WTC11 (cell line): ENCODE data around the gene ITK. TPM values are rescaled to one million over a fixed set of nuclear protein-coding genes. Genes with fewer than 3 reads are reported as not detected.

Experiments used
- ATAC-seq: fragments of 200-7000 bp; cut with Tn5 transposase; 2 replicates; pipeline ENCODE4 v1.10.0; 2021; ENCODE audit warnings: mild to moderate bottlenecking, moderate library complexity
- CTCF ChIA-PET: fragments of 300-600 bp; sonication (Branson Sonifier 250); formaldehyde crosslinking; loops from one replicate; lab custom pipeline; 2021; ENCODE audit warnings: antibody characterized with exemption; lab: Charles Lee
- POLR2A ChIA-PET: fragments of 350-600 bp; sonication (Branson Sonifier 250); formaldehyde crosslinking; loops from one replicate; lab custom pipeline; 2021; ENCODE audit warnings: antibody characterized with exemption; lab: Charles Lee
- DNase-seq: peaks from one replicate; pipeline ENCODE4 v3.0.0; 2021; ENCODE audit warnings: low spot score
- H3K27ac Mint-ChIP-seq: 2 replicates; pipeline ENCODE4 v1.8.0; 2021; ENCODE audit warnings: mixed read lengths
- H3K27me3 Mint-ChIP-seq: 2 replicates; pipeline ENCODE4 v1.8.0; 2021; ENCODE audit warnings: low read depth, mild to moderate bottlenecking, moderate library complexity, mixed read lengths
- H3K36me3 Mint-ChIP-seq: 2 replicates; pipeline ENCODE4 v1.8.0; 2021; ENCODE audit warnings: mixed read lengths
- H3K4me1 Mint-ChIP-seq: 2 replicates; pipeline ENCODE4 v1.8.0; 2022; ENCODE audit warnings: mixed read lengths
- H3K4me3 Mint-ChIP-seq: 2 replicates; pipeline ENCODE4 v1.8.0; 2021; ENCODE audit warnings: mild to moderate bottlenecking, moderate library complexity, mixed read lengths
- H3K9me3 Mint-ChIP-seq: 2 replicates; pipeline ENCODE4 v1.8.0; 2021; ENCODE audit warnings: mixed read lengths
- AFF4 ChIP-seq: sonication (generic); formaldehyde crosslinking; IDR thresholded peaks from 2 replicates; pipeline ENCODE4 v1.8.1; 2023; ENCODE audit warnings: mild to moderate bottlenecking, missing genetic modification reagents, borderline replicate concordance
- ATF3 ChIP-seq: sonication (generic); formaldehyde crosslinking; conservative IDR thresholded peaks from 2 replicates; pipeline ENCODE4 v1.8.1; 2022; ENCODE audit warnings: mild to moderate bottlenecking, missing genetic modification reagents
- ATF6 ChIP-seq: sonication (generic); formaldehyde crosslinking; IDR thresholded peaks from 2 replicates; pipeline ENCODE4 v1.8.1; 2023; ENCODE audit warnings: mild to moderate bottlenecking, missing genetic modification reagents
- FOXK1 ChIP-seq: sonication (generic); formaldehyde crosslinking; IDR thresholded peaks from 2 replicates; pipeline ENCODE4 v1.8.0; 2022; ENCODE audit warnings: mild to moderate bottlenecking, moderate library complexity, missing genetic modification reagents
- GABPB1 ChIP-seq: sonication (generic); formaldehyde crosslinking; IDR thresholded peaks from 2 replicates; pipeline ENCODE4 v1.8.1; 2023; ENCODE audit warnings: mild to moderate bottlenecking, missing genetic modification reagents
- JAZF1 ChIP-seq: fragments of 250-450 bp; sonication (Bioruptor Pico); IDR thresholded peaks from 2 replicates; pipeline ENCODE4 v1.9.0; 2021; ENCODE audit warnings: moderate library complexity, mild to moderate bottlenecking, inconsistent platforms
- MXD4 ChIP-seq: fragments of 250-450 bp; sonication (Bioruptor Pico); IDR thresholded peaks from 2 replicates; pipeline ENCODE4 v1.8.0; 2021; ENCODE audit warnings: mild to moderate bottlenecking, moderate library complexity, borderline replicate concordance
- NR2C2 ChIP-seq: sonication (generic); formaldehyde crosslinking; IDR thresholded peaks from 2 replicates; pipeline ENCODE4 v1.8.0; 2022; ENCODE audit warnings: mild to moderate bottlenecking, missing genetic modification reagents
- PRDM15 ChIP-seq: sonication (generic); formaldehyde crosslinking; IDR thresholded peaks from 2 replicates; pipeline ENCODE4 v1.8.0; 2022; ENCODE audit warnings: missing genetic modification reagents
- PREB ChIP-seq: sonication (generic); formaldehyde crosslinking; IDR thresholded peaks from 2 replicates; pipeline ENCODE4 v1.8.1; 2022; ENCODE audit warnings: mild to moderate bottlenecking, missing genetic modification reagents, moderate library complexity, borderline replicate concordance
- SOX15 ChIP-seq: fragments of 250-450 bp; sonication (Bioruptor Pico); IDR thresholded peaks from 2 replicates; pipeline ENCODE4 v1.9.0; 2021; ENCODE audit warnings: mild to moderate bottlenecking
- SP1 ChIP-seq: sonication (generic); formaldehyde crosslinking; conservative IDR thresholded peaks from 2 replicates; pipeline ENCODE4 v1.8.1; 2022; ENCODE audit warnings: missing genetic modification reagents
- TP53 ChIP-seq: sonication (generic); formaldehyde crosslinking; IDR thresholded peaks from 2 replicates; pipeline ENCODE4 v1.8.1; 2023; ENCODE audit warnings: mild to moderate bottlenecking, missing genetic modification reagents
- ZNF317 ChIP-seq: sonication (generic); formaldehyde crosslinking; IDR thresholded peaks from 2 replicates; pipeline ENCODE4 v1.8.1; 2023; ENCODE audit warnings: low read depth, mild to moderate bottlenecking, moderate library complexity, missing genetic modification reagents, borderline replicate concordance
- ZSCAN18 ChIP-seq: fragments of 250-450 bp; sonication (Bioruptor Pico); IDR thresholded peaks from 2 replicates; pipeline ENCODE4 v2.1.2; 2022; ENCODE audit warnings: mild to moderate bottlenecking, moderate library complexity
- total RNA-seq: library from RNA; stranded (reverse); gene quantifications from 3 replicates; pipeline ENCODE4 v1.2.3, GENCODE V29; 2021

ITK gene
- total RNA-seq, 1 experiment from 2014 or later = 0.52 TPM

GRCh38 chr5:157166214-157167213, 14.1 kb upstream of the ITK start, which contains the start of gene GARIN3:
GARIN3 (minus strand) TSS chr5:157166264; CDS start chr5:157166168, 96 bp downstream.
- Mint-ChIP-seq H3K27ac (no peak within 1 kb of the TSS), H3K36me3 (peaks cover 25% of the 10 kb centered on the region), H3K27me3 (peaks cover 6% of the 10 kb centered on the region), H3K4me3 (no peak within 1 kb of the TSS), H3K9me3 (peaks cover 27% of the 10 kb centered on the region), H3K4me1 (peaks cover 3% of the 10 kb centered on the region; the same call in 1 of the 2 replicates)
- TF ChIP-seq NR2C2 (CRISPR knock-in tag) = no peak
- TF ChIP-seq GABPB1 = no peak
- no peak for TF ChIP-seq JAZF1 (CRISPR knock-in tag)
- TF ChIP-seq ATF3 (CRISPR knock-in tag) = no peak
- TF ChIP-seq ZSCAN18 (CRISPR knock-in tag) = no peak
- no peak for TF ChIP-seq AFF4 (CRISPR knock-in tag)
- no peak for TF ChIP-seq SOX15 (CRISPR knock-in tag)
- no peak for TF ChIP-seq TP53 (CRISPR knock-in tag)
- TF ChIP-seq SP1 (CRISPR knock-in tag) = no peak
- no peak for TF ChIP-seq ATF6
- no peak for TF ChIP-seq ZNF317 (CRISPR knock-in tag)
- TF ChIP-seq MXD4 (CRISPR knock-in tag) = no peak
- TF ChIP-seq PRDM15 (CRISPR knock-in tag) = no peak
- no peak for TF ChIP-seq FOXK1 (CRISPR knock-in tag)
- TF ChIP-seq PREB (CRISPR knock-in tag) = no peak
- ChIA-PET POLR2A (no interaction called here), CTCF (interaction anchor here (0.8 to 1.0 kb wide), 2 partner anchors 17 to 137 kb away, joined by 3 to 4 read pairs; no protein-coding TSS in a partner anchor)
- no peak for DNase-seq
- no peak for ATAC-seq
